Transverse colon (tissue), 3 donors: ENCODE results near the gene PSMG1.

Experiments
- CTCF ChIP-seq, 5 experiments: fragments of 200-600 bp in 3 of 5; fragments of 450-650 bp in 2 of 5; sonication (generic) in 3 of 5; IDR thresholded peaks; 1 replicate in 2 of 5; 2 replicates in 3 of 5; pipeline ENCODE4 v1.5.1; 2016 to 2017; ENCODE audit warnings: antibody characterized with exemption in 5 of 5, inconsistent platforms in 3 of 5, mild to moderate bottlenecking in 2 of 5, moderate library complexity in 1 of 5
- POLR2A ChIP-seq: fragments of 450-650 bp; IDR thresholded peaks from one replicate; pipeline ENCODE4 v1.6.1; 2016; ENCODE audit warnings: antibody characterized with exemption, mild to moderate bottlenecking, moderate library complexity

- TF ChIP-seq POLR2A: no peak
- TF ChIP-seq CTCF (IDR thresholded peaks at IDR 0.05): no peak
These were observed 41.7 kb downstream of the PSMG1 start for GRCh38 chr21:39141502-39141901.
